ENCODE results near the gene HEATR5A.

DNA sequence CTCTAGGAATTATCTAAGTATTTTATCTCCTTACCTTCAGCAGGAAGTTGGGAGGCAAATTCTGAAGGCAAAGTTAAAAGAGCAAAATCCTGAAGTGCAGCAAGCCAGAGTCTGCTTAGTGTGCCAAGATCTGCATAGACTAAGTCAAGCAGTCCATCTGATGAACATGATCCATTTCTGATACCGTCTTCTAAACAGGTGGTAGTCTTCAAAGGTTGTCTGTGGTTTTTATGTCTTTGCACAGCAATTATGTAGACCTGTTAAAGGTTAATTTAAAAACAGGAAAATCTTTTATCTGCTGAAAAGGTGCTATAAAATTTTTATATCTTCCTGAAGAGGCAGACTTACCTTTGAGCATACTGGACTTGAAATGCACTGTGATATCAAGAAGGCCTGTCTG is 107.4 kb downstream of the HEATR5A start:
- TF ChIP-seq, protein P1, sequence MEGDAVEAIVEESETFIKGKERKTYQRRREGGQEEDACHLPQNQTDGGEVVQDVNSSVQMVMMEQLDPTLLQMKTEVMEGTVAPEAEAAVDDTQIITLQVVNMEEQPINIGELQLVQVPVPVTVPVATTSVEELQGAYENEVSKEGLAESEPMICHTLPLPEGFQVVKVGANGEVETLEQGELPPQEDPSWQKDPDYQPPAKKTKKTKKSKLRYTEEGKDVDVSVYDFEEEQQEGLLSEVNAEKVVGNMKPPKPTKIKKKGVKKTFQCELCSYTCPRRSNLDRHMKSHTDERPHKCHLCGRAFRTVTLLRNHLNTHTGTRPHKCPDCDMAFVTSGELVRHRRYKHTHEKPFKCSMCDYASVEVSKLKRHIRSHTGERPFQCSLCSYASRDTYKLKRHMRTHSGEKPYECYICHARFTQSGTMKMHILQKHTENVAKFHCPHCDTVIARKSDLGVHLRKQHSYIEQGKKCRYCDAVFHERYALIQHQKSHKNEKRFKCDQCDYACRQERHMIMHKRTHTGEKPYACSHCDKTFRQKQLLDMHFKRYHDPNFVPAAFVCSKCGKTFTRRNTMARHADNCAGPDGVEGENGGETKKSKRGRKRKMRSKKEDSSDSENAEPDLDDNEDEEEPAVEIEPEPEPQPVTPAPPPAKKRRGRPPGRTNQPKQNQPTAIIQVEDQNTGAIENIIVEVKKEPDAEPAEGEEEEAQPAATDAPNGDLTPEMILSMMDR (IDR thresholded peaks at IDR 0.05): no peak
- TF ChIP-seq EZH2 (IDR thresholded peaks at IDR 0.05; ENCODE audit: borderline replicate concordance, insufficient read depth, low read depth, low read length, poor library complexity, severe bottlenecking): no peak
